Measurements from ENCODE around the gene CPT1A.

GRCh38 chr11:68854273-68854958, 12.7 kb upstream of the CPT1A start:
- TF ChIP-seq POLR2A (IDR thresholded peaks at IDR 0.05; ENCODE audit: extremely low read depth, insufficient read length) (no peak), CTCF (IDR thresholded peaks at IDR 0.05; ENCODE audit: low read depth, low read length) (no peak), MYC (IDR thresholded peaks at IDR 0.05; ENCODE audit: low read depth, low read length) (no peak), MAX (IDR thresholded peaks at IDR 0.05; ENCODE audit: low read depth, low read length) (no peak)
